Measurements from ENCODE around the gene CCM2.

DNA sequence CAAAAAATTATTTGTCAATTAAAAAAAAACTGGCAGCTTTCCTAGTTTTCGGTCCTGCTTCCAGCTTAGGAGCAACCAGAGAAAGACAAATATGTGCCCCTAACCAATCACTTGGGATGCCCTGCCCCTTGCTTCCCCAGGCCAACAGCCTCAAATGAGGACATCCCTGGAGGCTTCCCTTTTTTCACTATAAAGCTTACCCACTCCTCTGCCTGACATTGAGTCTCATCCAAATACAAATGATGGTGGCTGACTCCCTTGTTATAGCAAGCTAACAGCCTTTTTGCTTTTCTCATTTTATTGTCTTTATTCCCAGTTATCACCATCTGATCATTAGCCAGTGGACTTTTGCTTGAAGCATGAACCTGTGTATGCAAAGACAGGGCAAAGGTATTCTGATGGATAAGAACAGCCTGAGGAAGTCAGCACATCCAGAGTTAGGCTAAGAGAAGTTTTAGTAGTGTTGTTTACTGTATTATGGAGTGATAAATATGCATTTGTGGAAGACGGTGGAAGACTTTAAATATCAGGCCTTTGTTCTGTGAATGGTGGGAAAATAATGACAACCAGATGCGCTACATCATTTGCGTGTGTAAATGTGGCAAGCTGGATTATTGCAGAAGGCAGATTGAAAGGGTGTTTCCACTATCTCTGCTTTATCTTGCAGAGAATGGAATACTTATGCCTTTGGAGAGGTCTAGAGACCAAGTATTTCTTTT is 1.7 kb upstream of the CCM2 start:
- TF ChIP-seq POLR2AphosphoS5 (IDR thresholded peaks at IDR 0.05; ENCODE audit: low read depth, low read length) (no peak), TAF1 (IDR thresholded peaks at IDR 0.05; ENCODE audit: borderline replicate concordance, insufficient read depth, low read length) (no peak)
- TF ChIP-seq, protein P1, sequence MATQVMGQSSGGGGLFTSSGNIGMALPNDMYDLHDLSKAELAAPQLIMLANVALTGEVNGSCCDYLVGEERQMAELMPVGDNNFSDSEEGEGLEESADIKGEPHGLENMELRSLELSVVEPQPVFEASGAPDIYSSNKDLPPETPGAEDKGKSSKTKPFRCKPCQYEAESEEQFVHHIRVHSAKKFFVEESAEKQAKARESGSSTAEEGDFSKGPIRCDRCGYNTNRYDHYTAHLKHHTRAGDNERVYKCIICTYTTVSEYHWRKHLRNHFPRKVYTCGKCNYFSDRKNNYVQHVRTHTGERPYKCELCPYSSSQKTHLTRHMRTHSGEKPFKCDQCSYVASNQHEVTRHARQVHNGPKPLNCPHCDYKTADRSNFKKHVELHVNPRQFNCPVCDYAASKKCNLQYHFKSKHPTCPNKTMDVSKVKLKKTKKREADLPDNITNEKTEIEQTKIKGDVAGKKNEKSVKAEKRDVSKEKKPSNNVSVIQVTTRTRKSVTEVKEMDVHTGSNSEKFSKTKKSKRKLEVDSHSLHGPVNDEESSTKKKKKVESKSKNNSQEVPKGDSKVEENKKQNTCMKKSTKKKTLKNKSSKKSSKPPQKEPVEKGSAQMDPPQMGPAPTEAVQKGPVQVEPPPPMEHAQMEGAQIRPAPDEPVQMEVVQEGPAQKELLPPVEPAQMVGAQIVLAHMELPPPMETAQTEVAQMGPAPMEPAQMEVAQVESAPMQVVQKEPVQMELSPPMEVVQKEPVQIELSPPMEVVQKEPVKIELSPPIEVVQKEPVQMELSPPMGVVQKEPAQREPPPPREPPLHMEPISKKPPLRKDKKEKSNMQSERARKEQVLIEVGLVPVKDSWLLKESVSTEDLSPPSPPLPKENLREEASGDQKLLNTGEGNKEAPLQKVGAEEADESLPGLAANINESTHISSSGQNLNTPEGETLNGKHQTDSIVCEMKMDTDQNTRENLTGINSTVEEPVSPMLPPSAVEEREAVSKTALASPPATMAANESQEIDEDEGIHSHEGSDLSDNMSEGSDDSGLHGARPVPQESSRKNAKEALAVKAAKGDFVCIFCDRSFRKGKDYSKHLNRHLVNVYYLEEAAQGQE (IDR thresholded peaks at IDR 0.05; ENCODE audit: insufficient read depth in 1 of 2, low read depth in 2 of 2, low read length in 2 of 2), result no peak

Measured in PFSK-1 (cell line).